Measurements from ENCODE around the gene ZCWPW1.

GRCh38 chr7:100401811-100402210, 26.7 kb downstream of the ZCWPW1 start:
- TF ChIP-seq CTCF (conservative IDR thresholded peaks at IDR 0.05; ENCODE audit: low read depth, low read length) (no peak), EZH2 (IDR thresholded peaks at IDR 0.05; ENCODE audit: borderline replicate concordance, low read depth, low read length, poor library complexity, severe bottlenecking) (no peak)

All from A673 (cell line).